Stomach (tissue), 9 donors: Measurements from ENCODE around the gene ARHGEF18. TPM values are rescaled to one million over a fixed set of nuclear protein-coding genes. Genes with fewer than 3 reads are reported as not detected.
A peak's percentile ranks its signal among the peaks of the same experiment; 100 is the strongest.

Experiments
- DNase-seq, 2 donors: peaks; one replicate each; pipeline versions ENCODE4 v3.0.0 to v3.0.0-alpha.2; 2013 to 2019
- H3K27ac ChIP-seq, 5 donors: fragments of 200-600 bp in 4 of 5; sonication (generic) in 4 of 5; one replicate each; pipeline ENCODE4 v1.5.1; 2013 to 2019; ENCODE audit warnings: mild to moderate bottlenecking in 1 of 5, moderate library complexity in 1 of 5
- H3K27me3 ChIP-seq, 3 donors: fragments of 200-600 bp; sonication (generic); one replicate each; pipeline ENCODE4 v1.5.1; 2017 to 2019; ENCODE audit warnings: mixed run types in 1 of 3
- H3K36me3 ChIP-seq, 4 donors: fragments of 200-600 bp; sonication (generic); 1 replicate in 3 of 4; 2 replicates in 1 of 4; pipeline ENCODE4 v1.5.1; 2016 to 2019
- H3K4me1 ChIP-seq, 4 donors: fragments of 200-600 bp; sonication (generic); one replicate each; pipeline ENCODE4 v1.5.1; 2016 to 2019
- H3K4me3 ChIP-seq, 4 donors: fragments of 200-600 bp; sonication (generic) in 3 of 4; one replicate each; pipeline ENCODE4 v1.5.1; 2016 to 2019; ENCODE audit warnings: mild to moderate bottlenecking in 1 of 4
- H3K9me3 ChIP-seq, 4 donors: fragments of 200-600 bp; sonication (generic); one replicate each; pipeline ENCODE4 v1.5.1; 2016 to 2019
- EP300 ChIP-seq: sonication (generic); formaldehyde crosslinking; IDR thresholded peaks from one replicate; pipeline ENCODE4 v1.6.1; 2017; ENCODE audit warnings: antibody characterized with exemption
- POLR2A ChIP-seq, 4 donors: fragments of 450-650 bp; IDR thresholded peaks; one replicate each; pipeline ENCODE4 v1.6.1; 2016; ENCODE audit warnings: antibody characterized with exemption in 4 of 4, control low read depth in 2 of 4, mild to moderate bottlenecking in 1 of 4, moderate library complexity in 1 of 4
- POLR2AphosphoS5 ChIP-seq, 3 donors: sonication (generic); formaldehyde crosslinking; IDR thresholded peaks; one replicate each; pipeline ENCODE4 v1.6.1; 2016; ENCODE audit warnings: antibody characterized with exemption in 3 of 3
- WGBS, 5 donors: extraction: QIAGEN DNeasy Blood & Tissue Kit in 3 of 5; methylation state at CpG; one replicate each; pipeline versions ENCODE4 v1.1.5 to v1.1.7; 2013 to 2018; 5-methylcytosine and 5-hydroxymethylcytosine counted together
- intact Hi-C: fragments of 100-400 bp; cut with DNase I; formaldehyde crosslinking; loops from one replicate; pipeline ENCODE4 v1.15.1; 2023; ENCODE audit warnings: low total_unique reads
- polyA plus RNA-seq, 3 donors: library from polyadenylated mRNA; stranded (reverse); fragments of 200-250 nt; gene quantifications; one replicate each; pipeline ENCODE4 v1.2.3, GENCODE V29; 2013
- total RNA-seq, 5 donors: library from RNA; depleted of rRNA; stranded (reverse); fragments of >200 nt; gene quantifications; one replicate each; pipeline versions ENCODE4 v1.1.0 to v1.2.3, GENCODE V29; 2014 to 2016
- TF ChIP-seq, protein P1 (sequence below), 7 experiments: fragments of 450-650 bp in 4 of 7; fragments of 200-600 bp in 3 of 7; sonication (generic) in 3 of 7; IDR thresholded peaks; one replicate each; pipeline ENCODE4 v1.5.1; 2016 to 2019; ENCODE audit warnings: antibody characterized with exemption in 7 of 7, control low read depth in 2 of 7, mild to moderate bottlenecking in 1 of 7
- donor health status: healthy with polysubstance abuse.
- donor health status: Bipolar disorder and iron deficiency.
- donor health status: healthy.

The ARHGEF18 gene
- total and polyA plus RNA-seq, 8 donors, result 12.6 to 56.2 (median 28.3) TPM

DNA sequence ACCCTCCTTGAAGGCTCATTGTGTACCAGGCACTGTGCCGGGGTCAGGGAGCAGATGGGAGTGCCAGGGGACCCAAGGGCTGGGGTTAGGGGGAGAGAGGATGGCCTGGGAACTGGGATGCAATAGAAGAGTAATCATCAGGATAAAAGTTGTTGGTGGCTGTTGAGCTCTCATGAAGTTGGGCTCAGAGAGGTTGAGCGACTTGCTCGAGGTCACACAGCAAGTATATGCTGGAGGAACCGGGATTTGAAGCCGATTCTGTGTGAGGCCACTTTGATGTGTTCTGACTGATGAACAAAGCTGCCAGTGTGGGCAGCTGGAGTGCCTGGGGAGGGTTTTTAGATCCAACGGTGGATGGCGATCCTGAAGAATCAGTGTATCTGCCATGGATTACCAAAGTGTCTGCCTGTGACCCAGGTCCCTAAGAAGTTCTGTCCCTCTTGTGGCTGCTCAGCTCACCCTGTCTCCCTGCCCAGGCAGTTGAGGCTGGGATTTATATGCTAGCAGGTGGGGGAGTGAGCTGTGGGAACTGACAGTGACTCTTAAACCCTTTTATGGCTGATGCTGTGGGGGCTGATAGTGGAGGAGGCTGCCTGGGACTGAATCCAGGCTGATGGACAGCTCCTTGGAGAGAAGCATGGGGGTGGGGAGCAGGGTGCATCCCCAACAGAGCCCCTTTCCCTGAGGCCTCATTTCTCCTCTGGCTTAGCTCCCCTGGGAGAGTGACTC is 8.3 kb downstream of the ARHGEF18 start:
- H3K4me1 ChIP-seq, result peaks cover 0 to 15% (median 4%) of the 10 kb centered on the region in 4 donors
- TF ChIP-seq POLR2AphosphoS5 (IDR thresholded peaks at IDR 0.05), result no peak
- TF ChIP-seq, protein P1, sequence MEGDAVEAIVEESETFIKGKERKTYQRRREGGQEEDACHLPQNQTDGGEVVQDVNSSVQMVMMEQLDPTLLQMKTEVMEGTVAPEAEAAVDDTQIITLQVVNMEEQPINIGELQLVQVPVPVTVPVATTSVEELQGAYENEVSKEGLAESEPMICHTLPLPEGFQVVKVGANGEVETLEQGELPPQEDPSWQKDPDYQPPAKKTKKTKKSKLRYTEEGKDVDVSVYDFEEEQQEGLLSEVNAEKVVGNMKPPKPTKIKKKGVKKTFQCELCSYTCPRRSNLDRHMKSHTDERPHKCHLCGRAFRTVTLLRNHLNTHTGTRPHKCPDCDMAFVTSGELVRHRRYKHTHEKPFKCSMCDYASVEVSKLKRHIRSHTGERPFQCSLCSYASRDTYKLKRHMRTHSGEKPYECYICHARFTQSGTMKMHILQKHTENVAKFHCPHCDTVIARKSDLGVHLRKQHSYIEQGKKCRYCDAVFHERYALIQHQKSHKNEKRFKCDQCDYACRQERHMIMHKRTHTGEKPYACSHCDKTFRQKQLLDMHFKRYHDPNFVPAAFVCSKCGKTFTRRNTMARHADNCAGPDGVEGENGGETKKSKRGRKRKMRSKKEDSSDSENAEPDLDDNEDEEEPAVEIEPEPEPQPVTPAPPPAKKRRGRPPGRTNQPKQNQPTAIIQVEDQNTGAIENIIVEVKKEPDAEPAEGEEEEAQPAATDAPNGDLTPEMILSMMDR (IDR thresholded peaks at IDR 0.05), result no peak
- TF ChIP-seq EP300, result no peak
- no peak for TF ChIP-seq POLR2A (IDR thresholded peaks at IDR 0.05)
- intact Hi-C loops, result no loop called here
- H3K27ac ChIP-seq, result peak overlapping the region in 2 of 5 donors; percentile 59 to 78
- 88 to 95% (median 93%) methylated on average over 7 of the region's 7 CpGs for WGBS, 5 donors
- peaks cover 0 to 3% (median 1%) of the 10 kb centered on the region in 4 donors for H3K9me3 ChIP-seq
- H3K4me3 ChIP-seq, result peak overlapping the region in 2 of 4 donors; percentile 24 to 27
- DNase-seq, result no peak
- no peaks in the 10 kb centered on the region for H3K27me3 ChIP-seq
- no peaks in the 10 kb centered on the region for H3K36me3 ChIP-seq

DNA sequence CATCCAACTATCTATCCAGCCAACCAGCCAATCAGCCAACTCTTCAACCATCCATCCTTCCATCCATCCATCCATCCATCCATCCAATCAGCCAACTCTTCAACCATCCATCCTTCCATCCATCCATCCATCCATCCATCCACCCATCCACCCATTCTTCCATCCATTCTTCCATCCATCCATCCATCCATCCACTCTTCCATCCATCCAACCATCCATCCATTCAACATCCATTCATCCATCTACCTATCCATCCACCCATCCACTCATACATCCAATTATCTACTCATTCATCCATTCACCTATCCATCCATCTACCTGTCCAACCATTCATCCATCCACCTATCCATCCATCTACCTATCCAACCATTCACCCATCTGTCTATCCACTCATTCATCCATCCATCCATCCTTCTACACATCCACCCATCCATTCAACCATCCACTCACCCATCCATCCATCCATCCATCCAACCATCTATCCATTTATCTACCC is 9.4 kb downstream of the ARHGEF18 start:
- TF ChIP-seq POLR2A (IDR thresholded peaks at IDR 0.05) (no peak), POLR2AphosphoS5 (IDR thresholded peaks at IDR 0.05) (no peak), EP300 (no peak)
- TF ChIP-seq, protein P1 (IDR thresholded peaks at IDR 0.05), result no peak
- intact Hi-C loops, result no loop called here
- no peak overlapping the region for H3K4me3 ChIP-seq
- no peak for DNase-seq
- H3K9me3 ChIP-seq, result no peaks in the 10 kb centered on the region
- H3K27me3 ChIP-seq, result no peaks in the 10 kb centered on the region
- H3K27ac ChIP-seq, result no peak overlapping the region
- H3K36me3 ChIP-seq, result no peaks in the 10 kb centered on the region
- H3K4me1 ChIP-seq, result peaks cover 0 to 15% (median 4%) of the 10 kb centered on the region in 4 donors

DNA sequence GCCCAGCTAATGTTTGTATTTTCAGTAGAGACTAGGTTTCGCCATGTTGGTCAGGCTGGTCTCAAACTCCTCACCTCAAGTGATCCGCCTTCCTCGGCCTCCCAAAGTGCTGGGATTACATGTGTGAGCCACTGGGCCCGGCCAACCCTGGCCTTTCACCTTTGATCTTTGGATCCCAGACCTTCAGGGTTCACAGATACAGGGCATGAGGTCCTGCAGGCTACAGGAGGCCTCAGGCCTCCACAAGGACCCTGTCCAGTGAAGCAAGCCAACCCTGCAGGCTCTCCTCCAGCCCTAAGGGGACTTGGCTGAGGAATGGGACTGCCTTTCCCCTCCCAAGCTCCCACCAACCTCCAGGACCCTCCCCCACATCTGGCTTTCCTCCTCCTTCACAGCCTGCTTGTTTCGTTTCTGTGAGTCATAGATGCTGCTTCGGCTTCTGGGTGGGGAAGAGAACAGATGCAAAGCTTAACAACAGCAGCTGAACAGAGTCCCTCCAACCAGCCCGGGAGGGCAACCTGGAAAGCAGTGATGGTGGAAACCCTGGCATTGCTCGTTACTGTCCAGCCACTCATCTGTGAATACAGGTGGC is 11.8 kb downstream of the ARHGEF18 start:
- Histone ChIP-seq H3K27ac (peak overlapping the region in 1 of 5 donors; percentile 38), H3K9me3 (no peaks in the 10 kb centered on the region), H3K4me1 (no peaks in the 10 kb centered on the region), H3K36me3 (no peaks in the 10 kb centered on the region), H3K4me3 (no peak overlapping the region), H3K27me3 (no peaks in the 10 kb centered on the region)
- TF ChIP-seq POLR2A (IDR thresholded peaks at IDR 0.05), result no peak
- no peak for TF ChIP-seq POLR2AphosphoS5 (IDR thresholded peaks at IDR 0.05)
- TF ChIP-seq, protein P1 (IDR thresholded peaks at IDR 0.05), result no peak
- TF ChIP-seq EP300, result no peak
- WGBS, 5 donors, result 62 to 72% (median 69%) methylated on average over 8 of the region's 8 CpGs
- intact Hi-C loops, result no loop called here
- DNase-seq, result peak in 1 of 2 donors; percentile 74

DNA sequence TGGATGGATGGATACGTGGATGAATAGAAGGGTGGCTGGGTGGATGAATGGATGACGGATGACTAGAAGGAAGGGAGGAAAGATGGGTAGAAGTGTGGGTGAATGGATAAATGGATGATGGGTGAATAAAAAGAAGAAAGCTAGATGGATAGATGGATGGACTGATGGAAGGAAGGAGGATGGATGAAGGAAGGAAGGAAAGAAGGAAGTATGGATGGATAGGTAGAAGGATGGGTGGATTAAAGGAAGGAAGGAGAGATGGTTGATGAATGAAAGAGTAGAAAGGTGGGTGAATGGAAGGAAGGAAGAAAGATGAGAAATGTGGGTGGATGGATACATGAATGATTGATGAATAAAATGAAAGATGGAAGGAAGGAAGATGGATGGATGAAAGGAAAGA is 14.5 kb downstream of the ARHGEF18 start:
- 85 to 90% (median 87%) methylated on average over 2 of the region's 2 CpGs for WGBS, 5 donors
- Histone ChIP-seq H3K4me3 (no peak overlapping the region), H3K4me1 (peaks cover 0 to 8% (median 1%) of the 10 kb centered on the region in 4 donors), H3K9me3 (no peaks in the 10 kb centered on the region), H3K27me3 (no peaks in the 10 kb centered on the region), H3K36me3 (no peaks in the 10 kb centered on the region), H3K27ac (no peak overlapping the region)
- TF ChIP-seq EP300 (no peak), POLR2A (IDR thresholded peaks at IDR 0.05) (no peak), POLR2AphosphoS5 (IDR thresholded peaks at IDR 0.05) (no peak)
- TF ChIP-seq, protein P1 (IDR thresholded peaks at IDR 0.05), result no peak
- no peak for DNase-seq
- intact Hi-C loops, result no loop called here
